ENCODE measurements around the gene ZIK1.
A peak's percentile ranks its signal among the peaks of the same experiment; 100 is the strongest.

Gene ZIK1

DNA sequence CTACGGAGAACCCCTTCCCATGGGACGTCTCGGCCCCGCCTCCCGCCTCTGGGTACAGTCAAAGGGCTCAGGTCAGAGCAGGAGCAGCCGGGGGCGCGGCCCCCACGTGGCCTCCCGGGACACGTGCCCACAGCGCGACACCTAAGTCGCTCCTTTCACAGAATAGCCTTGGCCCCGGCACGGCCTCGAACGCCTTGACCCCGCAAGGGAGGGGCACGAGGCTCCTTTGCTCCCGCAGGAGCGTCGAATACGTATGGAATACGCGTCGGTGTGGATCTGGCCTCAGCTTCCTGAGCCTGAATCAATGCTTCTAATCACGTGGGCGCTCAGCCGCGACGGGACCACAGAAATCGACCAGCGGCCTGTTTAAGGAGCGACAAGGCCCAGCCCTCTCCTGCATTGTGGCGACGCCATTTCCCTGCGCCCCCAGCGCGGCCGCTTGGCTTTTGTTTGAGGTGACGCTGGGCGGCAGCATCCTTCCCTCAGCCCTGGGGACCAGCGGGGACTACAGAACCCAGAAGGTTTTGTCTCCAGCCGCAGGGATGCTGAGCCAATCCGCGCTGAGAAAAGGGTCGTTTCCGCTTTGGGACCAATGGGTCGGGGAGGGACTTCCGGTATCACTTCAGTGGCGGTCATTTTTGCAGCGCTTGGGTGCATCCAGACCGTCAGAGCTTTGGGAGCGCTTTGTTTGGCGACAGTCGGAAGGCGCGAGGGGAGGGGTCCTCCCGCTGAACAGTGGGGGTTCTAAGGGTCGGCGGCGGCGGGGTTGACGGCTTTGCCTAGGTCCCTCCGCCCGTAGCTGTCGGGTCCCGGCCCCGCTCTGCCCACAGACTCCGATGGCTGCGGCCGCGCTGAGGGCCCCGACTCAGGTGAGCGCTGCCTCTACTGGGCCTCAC lies at the start of gene ZIK1:
ZIK1 (plus strand) TSS at position 625 of the 896 bp plus-strand sequence; CDS start at position 837, 212 bp downstream.
- peak; percentile 93 to 95 for DNase-seq

DNA sequence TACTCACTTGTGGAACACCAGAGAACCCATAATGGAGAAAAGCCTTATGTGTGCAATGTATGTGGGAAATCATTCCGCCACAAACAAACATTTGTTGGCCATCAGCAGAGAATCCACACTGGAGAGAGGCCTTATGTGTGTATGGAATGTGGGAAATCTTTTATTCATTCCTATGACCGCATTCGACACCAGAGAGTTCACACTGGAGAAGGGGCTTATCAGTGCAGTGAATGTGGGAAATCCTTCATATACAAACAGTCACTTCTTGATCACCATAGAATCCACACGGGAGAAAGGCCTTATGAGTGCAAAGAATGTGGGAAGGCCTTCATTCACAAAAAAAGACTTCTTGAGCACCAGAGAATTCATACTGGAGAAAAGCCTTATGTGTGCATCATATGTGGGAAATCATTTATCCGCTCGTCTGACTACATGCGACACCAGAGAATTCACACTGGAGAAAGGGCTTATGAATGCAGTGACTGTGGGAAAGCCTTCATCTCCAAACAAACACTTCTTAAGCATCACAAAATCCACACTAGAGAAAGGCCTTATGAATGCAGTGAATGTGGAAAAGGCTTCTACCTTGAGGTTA lies 45.9 kb upstream of the ZIK1 start:
- DNase-seq: no peak

DNA sequence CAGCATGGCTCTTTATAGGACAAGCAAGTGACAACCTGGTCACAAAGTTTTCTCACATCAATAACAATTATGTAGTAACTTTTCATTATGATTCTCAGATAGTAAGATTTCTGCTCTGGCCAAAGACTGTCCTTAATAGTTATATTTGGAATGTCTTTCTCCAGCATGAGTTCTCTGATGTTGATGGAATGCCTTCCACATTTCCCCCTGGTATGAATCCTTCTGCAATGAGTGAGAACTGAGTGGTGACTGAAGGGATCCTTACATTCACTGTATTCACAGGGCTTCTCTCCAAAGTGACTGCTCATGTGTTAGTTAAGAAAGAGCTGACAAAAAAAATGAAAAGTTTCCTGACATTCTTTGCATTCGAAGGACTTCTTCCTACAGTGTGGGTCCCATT lies 37.4 kb upstream of the ZIK1 start:
- no peak for DNase-seq

DNA sequence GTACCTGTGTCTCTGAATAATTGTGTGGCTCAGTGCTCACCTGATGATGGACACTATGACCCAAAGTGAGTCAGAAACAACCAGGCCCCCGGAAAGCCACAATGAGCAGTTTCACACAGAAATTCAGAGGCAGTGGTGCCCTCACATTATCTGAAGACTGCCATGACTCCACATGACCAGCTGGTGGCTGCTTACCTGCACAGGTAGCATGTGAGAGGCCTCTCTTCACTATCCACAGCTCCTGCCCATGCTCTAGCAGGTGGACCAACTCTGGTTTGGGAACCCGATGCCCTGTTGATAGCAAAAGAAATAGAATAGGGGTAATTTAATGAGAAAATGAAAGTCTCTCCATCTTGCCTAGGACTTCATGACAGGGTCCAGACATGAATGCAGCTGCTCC lies 31.5 kb upstream of the ZIK1 start:
- no peak for DNase-seq

DNA sequence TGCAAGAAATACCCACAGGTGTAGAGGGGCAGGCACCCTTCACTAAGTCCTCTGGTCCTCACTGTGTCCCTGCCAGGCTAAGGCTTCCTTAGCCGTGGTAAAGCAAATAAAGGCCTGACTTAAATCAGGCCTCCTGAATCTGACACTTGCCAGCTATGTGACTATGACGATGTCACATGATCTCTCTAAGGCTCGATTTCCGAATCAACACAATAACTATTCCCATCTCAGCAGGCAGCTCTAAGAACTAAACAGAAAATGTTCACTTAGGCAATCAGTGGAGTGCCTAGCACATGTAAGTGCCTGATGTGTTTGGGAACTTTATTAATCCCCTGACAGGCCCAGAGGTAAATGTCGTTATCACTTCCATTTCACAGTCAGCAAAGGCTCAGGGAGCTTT lies 26.3 kb upstream of the ZIK1 start:
- DNase-seq: no peak

DNA sequence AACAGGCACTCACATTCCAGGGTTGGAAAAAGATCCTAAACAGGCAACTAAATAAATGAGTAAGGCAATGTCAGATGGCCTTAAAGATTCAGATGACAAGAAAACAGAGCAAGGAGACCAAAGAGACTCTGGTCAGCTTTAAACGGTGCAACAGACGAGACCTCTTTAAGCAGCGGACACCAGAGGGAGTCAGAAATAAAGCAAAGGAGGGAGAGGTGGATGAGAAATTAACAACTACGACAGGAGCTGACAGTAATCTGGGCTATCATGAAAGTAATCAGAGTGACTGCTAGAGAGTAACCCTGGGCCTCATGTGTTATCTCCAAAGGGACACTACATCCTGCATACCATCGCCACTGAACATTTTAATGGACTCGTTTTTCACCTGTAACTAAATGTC lies 25.4 kb upstream of the ZIK1 start:
- no peak for DNase-seq

DNA sequence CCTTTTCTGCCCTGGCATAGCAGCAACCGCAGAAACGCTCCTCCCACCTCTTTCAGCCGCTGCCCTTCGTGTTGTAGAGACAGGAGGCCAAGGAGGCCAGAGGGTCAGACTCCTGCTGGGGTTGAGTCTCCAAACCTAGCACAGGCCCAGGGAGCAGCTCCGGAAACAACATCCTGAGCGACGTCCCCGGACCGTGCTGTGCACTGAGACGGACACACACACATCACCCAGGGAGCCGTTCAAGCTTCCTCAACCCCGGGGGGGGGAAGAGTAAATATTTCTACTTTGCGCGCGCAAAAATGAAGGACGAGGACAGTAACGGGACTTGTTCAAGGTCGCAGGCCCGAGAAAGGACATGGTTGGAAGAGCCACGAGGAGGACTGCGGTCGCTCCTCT lies 24.9 kb upstream of the ZIK1 start:
- DNase-seq: peak in 1 of 2 donors; percentile 13

DNA sequence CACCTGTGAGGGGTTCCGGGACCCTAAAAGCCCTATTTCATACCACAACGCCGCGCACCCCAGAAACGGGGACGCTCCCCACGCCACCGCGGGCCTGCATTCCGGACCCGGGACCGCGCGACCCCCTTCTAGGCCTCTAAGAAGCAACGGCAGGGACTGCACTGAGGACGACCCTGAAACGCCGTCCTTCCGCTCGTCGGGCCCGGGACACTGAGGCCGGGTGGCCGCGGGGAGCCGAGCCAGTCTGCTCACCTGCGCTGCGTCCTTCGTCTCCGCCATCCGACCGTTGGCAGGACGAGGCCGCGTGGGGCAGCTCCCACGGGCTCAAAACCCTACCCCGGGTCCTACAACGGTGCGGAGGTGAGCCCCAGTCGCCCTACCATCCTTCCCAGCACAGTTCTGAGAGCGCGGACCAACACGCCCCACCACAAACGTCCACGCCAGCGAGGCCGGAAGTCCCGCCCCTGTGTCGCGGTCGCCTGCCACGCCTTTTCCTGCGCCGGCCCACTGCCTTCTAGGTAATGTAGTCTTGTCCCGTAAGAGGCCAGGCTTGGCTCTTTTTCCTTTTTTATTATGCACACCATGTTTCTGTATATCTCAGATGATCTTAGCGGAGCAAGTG lies 24.4 kb upstream of the ZIK1 start, which contains the start of gene ZNF550:
ZNF550 (minus strand) TSS at position 460 of the 622 bp plus-strand sequence; CDS start at position 279, 181 bp downstream.
- DNase-seq: peak; percentile 89 to 90

DNA sequence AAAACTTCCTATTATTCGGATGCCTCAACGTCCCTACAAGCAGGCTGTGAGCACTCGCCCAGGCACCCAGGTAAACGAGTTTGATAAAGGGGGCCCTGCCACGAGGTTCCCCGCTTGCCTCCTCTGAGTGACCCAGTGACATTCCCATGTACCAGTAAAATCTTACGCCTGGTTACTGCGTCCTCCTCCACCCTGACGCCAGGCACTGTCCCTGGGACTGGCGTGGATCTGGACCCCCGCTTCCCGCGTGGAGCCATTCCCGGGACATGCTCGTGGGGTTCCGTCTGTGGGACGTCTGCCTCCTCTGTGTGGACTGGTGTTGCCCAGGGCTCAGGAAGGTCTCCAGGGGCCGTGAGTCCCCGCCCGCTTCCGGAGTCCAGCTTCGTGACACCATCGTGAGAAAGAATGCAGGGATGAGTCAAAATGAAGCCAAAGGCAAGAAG lies 23.9 kb upstream of the ZIK1 start:
- DNase-seq: no peak

DNA sequence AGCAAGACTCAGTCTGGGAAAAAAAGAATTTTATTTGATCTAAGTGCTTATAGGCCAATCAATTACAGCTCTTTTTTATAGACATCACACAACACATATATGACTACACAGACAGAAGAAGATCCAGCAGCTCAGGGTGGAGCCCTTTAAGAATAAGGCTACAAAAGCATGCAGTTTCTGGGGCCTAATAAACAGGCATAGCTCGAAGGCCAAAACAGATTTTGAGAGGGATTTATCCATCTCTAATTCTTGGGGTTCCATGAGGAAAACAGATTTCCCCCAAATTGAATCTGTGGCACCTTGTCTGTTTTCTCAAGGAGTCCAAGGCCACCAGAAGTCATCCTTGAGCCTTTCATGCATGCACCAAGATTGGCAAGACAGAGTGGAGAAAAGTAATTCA lies 20.4 kb upstream of the ZIK1 start:
- DNase-seq: no peak

DNA sequence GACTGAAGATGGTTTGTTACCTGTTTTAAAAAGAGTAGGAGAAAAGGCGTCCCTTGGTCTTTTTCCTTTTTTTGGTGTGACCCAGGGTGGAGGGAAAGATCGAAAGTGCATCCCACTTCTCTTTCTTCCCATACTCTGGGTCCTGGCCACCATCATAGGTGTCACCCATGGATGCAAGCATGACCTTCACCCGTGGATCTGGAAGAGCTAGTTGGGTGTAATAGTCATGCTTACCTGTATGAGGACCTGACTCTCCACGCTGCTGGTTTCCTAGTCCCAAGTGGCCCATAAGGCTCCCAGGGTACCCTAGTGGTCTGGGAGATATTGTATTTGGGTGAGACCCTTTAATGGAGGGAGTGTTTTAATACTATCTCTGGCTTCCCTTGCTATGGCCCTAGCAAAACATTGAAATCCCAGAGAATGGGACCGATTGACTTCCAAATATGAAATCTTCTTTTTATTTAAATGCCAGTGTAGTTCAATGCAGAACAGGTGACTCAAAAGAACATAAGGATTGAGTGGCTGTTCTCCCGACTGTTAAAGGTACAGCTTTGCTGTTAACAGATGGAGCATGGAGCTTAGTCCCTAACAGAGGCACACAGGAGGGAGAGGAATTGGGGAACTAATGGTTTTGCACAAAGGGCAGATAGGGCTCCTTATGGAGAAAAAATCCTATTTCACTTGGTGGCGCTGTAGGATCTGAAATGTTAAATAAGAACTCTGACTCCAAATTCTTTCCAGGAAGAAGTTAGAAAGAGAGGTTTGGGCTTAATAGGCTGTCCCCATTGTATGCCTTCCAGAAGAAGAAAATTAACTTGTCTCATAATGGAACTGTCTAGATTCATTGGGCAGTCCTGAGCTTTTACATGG lies 17.3 kb upstream of the ZIK1 start:
- DNase-seq: no peak

DNA sequence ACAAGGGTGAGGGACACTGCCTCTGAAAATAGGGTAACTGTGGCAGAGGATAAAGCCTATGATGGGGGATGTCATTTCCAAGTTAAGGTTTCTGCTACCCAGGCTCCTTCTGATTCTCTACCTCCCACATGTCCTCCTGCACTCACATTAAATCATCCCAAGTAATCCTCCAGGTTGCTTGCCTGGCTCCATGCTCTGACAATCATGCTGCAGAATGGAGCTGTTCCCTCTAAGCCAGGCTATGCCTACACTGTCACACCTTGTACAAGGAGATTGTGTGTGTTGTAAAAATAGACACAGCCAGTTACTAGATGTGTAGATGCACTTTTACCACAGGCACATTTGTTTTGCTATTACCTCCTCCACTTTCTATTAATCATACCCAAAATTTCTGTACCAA lies 13.2 kb upstream of the ZIK1 start:
- DNase-seq: no peak

DNA sequence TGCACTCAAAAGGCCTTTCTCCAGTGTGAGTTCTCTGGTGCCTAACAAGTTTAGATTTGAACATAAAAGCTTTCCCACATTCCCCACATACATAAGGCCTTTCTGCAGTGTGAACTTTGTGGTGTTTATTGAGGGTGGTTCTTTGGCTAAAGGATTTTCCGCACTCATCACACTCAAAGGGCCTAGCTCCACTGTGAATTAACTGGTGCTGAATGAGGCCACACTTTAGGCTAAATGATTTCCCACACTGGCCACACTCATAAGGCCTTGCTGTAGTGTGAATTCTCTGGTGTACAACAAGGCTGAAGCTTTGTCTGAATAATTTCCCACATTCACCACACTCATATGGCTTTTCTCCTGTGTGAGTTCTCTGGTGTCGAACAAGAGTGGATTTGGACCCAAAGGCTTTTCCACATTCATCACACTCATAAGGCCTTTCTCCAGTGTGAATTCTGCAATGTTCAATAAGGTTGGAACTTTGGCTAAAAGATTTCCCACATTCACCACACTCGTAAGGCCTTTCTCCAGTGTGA lies 11.5 kb upstream of the ZIK1 start:
- DNase-seq: no peak

DNA sequence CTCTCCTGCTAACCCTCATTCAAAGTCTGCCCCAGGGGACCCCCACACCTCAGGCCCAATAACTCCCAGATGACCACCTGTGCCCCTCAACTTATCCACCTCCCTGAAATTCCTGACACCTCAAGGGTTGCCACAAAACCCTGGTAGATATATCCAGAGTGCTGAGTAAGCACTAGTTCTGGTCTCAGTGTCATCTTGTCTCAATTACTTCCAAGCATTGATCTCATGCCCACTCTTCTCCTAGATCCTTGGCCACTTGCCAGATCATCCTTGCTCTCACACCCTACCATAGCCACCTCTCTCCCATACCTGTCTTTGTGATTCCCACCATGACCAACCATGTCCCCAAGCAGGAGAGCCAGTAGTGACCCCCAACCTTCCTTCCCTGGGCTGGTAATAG lies 7.3 kb upstream of the ZIK1 start:
- no peak for DNase-seq

DNA sequence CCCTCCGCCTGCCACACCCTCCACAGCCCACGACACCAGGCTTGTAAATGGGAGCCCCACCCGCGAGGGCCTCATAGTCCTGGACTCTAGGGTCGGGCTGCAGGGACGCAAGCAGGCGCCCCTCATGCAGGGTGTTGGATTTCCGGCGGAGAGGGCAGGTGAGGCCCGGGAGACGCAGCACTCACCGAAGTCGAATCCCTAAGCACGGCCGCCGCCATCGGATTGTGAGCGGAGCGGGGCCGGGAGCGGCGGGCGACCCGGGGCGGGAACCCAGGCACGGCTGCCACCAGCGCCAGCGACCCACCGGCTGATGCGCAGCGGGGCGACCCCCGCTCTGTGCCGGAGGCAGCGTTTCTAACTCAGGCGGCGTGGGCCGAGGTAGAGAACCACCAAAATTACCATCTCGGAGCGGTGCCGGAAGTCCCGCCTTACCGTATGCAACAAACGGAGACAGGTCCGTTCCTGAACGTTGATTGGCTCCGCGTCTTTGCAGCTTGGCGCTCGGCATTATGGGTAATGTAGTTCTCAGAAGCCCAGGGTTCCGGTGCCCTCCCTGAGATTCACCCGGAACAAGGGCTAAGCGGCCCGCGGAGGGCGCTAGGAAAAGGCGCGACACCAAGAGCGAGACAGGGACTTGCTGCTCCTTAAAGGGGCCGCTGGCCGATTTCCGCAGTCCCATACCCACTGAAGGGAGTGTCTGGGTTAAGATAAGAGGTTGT lies 5.3 kb upstream of the ZIK1 start, which contains the start of gene ZNF416:
ZNF416 (minus strand) TSS at position 425 of the 719 bp plus-strand sequence; CDS start at position 218, 207 bp downstream.
- peak; percentile 99 for DNase-seq

DNA sequence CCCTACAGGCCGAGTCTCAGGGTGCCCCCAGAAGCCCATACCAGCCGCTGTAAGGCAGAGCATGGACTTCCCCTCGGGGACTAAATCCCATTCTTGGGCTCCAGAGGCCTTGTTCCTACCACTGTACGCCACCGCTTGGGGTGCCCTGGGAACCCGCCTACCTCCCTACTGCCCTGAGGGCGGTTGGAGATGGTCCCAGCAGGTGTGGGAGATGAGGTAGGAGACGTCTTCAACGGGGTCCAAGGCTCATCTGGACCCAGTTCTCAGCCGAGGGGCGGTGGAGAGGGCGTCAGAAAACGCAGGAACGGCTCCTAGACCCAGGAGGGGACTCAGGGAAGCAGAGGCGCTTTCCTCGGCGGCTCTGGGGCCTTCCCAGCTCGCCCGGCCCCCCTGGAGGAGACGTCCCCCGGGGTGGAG lies 833 bp upstream of the ZIK1 start:
- no peak for DNase-seq

DNA sequence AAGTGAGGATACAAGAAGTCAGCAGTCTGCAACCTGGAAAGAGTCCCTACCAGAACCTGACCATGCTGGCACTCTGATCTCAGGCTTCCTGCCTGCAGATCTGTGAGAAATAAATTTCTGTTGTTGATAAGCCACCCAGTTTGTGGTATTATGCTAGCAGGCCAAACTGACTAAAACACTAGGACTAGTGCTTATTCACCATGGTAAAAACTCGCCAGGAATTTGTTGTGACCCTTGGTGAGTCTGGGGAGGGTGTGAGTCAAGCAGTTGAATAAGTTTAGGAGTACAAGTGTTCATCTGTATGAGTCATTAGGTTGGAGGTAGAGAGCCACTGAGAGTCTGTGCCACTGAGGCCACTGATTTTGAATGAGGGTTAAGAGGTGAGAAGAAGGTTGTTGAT lies 3.6 kb downstream of the ZIK1 start:
- DNase-seq: no peak

DNA sequence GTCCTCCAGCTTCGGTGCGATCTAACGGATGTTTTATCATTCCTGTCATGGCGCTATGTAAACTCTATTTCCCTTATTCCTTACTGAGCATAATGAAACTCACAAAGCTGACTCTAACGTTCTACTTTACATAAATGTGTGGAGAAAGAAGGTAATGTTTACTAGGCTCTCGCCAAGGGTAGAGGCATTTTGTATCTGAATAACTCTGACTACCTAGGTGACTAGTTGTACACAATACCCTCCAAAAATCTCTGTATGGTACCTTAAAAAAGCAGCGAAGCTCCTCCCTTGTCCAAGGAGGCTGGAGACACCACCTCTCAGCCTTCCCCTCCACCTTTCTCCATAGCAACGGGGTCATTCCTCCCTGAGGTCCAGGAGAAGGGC lies 15.4 kb downstream of the ZIK1 start:
- DNase-seq: no peak

DNA sequence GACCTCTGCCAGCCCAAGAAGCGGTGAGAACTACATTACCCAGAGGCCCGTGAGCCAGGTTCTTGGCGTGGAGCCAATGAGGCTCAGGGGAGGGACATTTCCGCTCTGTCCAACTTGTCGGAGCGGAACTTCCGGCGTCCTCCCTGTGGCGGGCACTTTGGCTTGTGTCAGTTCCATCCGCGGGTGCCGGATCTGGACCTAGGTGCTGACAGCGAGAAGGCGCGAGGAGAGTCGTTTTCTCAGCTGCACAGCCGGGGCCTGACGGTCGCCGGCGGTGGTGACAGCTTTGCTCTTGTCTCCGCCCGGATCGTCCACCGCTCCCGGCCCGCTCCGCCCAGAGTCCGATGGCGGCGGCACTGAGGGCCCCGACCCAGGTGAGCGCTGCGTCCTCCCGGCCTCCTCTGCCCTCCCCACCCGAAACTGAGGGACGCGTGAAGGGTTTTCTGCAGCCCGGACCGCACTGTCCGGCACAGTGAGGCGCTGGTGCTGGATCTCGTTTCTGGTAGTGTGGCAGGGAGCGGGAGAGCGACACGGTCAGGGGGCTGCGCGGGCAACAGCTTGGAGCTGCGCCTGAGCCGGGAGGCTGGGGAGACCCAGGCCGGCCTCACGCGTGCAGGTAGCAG lies 15.9 kb downstream of the ZIK1 start, which contains the start of gene ZNF530:
ZNF530 (plus strand) TSS at position 125 of the 623 bp plus-strand sequence. CDS start 4,461 bp downstream, outside the sequence.
- peak; percentile 89 for DNase-seq

DNA sequence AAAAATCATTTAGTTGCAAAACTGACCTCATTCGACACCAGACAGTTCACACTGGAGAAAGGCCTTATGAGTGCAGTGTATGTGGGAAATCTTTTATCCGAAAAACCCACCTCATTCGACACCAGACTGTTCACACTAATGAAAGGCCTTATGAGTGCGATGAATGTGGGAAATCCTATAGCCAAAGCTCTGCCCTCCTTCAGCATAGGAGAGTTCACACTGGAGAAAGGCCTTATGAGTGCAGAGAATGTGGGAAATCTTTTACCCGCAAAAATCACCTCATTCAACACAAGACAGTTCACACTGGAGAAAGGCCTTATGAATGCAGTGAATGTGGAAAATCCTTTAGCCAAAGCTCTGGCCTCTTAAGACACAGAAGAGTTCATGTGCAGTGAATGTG lies 23.0 kb downstream of the ZIK1 start:
- DNase-seq: no peak

DNA sequence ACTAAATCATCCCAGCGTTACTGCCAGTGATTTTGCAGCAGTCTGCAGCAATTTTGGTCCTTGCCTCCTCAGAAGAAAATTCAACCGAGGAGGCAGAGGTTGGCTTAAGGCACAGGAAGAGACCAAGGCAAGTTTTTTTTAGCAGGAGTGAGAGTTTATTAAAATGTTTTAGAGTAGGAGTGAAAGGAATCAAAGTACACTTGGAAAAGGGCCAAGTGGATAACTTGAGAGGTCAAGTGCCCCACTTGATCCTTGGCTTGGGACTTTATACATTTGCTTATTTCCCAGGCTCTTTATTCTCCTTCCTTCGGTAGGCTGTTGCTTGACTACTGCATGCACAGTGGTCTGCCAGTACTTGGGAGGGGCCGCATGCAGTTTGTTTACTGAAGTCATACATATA lies 27.2 kb downstream of the ZIK1 start:
- DNase-seq: no peak
